CD8-positive, alpha-beta memory T cell (primary cell): Measurements from ENCODE around the gene MID1IP1. TPM values are rescaled to one million over a fixed set of nuclear protein-coding genes. Genes with fewer than 3 reads are reported as not detected.

Experiments used
- CTCF ChIA-PET: fragments of 350-600 bp; sonication (Branson Sonifier 250); formaldehyde crosslinking; loops from one replicate; lab custom pipeline; 2021; ENCODE audit warnings: antibody characterized with exemption; lab: Charles Lee
- POLR2A ChIA-PET: fragments of 350-600 bp; sonication (Branson Sonifier 250); formaldehyde crosslinking; loops from one replicate; lab custom pipeline; 2021; ENCODE audit warnings: antibody characterized with exemption; lab: Charles Lee
- DNase-seq, 5 donors: peaks; one replicate each; pipeline versions ENCODE4 v3.0.0 to v3.0.0-alpha.2; 2020 to 2022; ENCODE audit warnings: mixed read lengths in 1 of 5
- H3K27ac ChIP-seq: one replicate; pipeline ENCODE4 v1.7.0; 2013; ENCODE audit warnings: low read depth, mild to moderate bottlenecking, low read length, moderate library complexity
- H3K27me3 ChIP-seq: 2 replicates; pipeline ENCODE4 v1.7.0; 2013; ENCODE audit warnings: low read length, mild to moderate bottlenecking; ENCODE audit not compliant: insufficient read depth, poor library complexity, severe bottlenecking
- H3K36me3 ChIP-seq: 2 replicates; pipeline ENCODE4 v1.7.0; 2013; ENCODE audit warnings: mild to moderate bottlenecking, low read length, moderate library complexity; ENCODE audit not compliant: insufficient read depth
- H3K4me1 ChIP-seq: 2 replicates; pipeline ENCODE4 v1.7.0; 2013; ENCODE audit warnings: mild to moderate bottlenecking, low read length, moderate library complexity; ENCODE audit not compliant: insufficient read depth
- H3K4me3 ChIP-seq: 2 replicates; pipeline ENCODE4 v1.7.0; 2013; ENCODE audit warnings: mild to moderate bottlenecking, low read length
- H3K9me3 ChIP-seq: 2 replicates; pipeline ENCODE4 v1.7.0; 2013; ENCODE audit warnings: mild to moderate bottlenecking, low read length
- H3K27ac Mint-ChIP-seq, 8 donors: one replicate each; pipeline ENCODE4 v1.8.0; 2020 to 2021; ENCODE audit warnings: mixed read lengths in 8 of 8, mild to moderate bottlenecking in 6 of 8, inconsistent platforms in 3 of 8, moderate library complexity in 3 of 8
- H3K27me3 Mint-ChIP-seq, 2 donors: one replicate each; pipeline ENCODE4 v1.8.0; 2020 to 2021; ENCODE audit warnings: mixed read lengths in 2 of 2, mild to moderate bottlenecking in 1 of 2, moderate library complexity in 1 of 2
- H3K36me3 Mint-ChIP-seq, 3 donors: one replicate each; pipeline ENCODE4 v1.8.0; 2020 to 2021; ENCODE audit warnings: mixed read lengths in 3 of 3, inconsistent platforms in 1 of 3, mild to moderate bottlenecking in 1 of 3
- H3K4me1 Mint-ChIP-seq, 3 donors: one replicate each; pipeline ENCODE4 v1.8.0; 2020 to 2021; ENCODE audit warnings: mixed read lengths in 3 of 3, inconsistent platforms in 1 of 3, mild to moderate bottlenecking in 1 of 3
- H3K4me3 Mint-ChIP-seq, 7 donors: one replicate each; pipeline ENCODE4 v1.8.0; 2020 to 2021; ENCODE audit warnings: mixed read lengths in 7 of 7, mild to moderate bottlenecking in 6 of 7, moderate library complexity in 4 of 7, inconsistent platforms in 2 of 7
- H3K9me3 Mint-ChIP-seq, 5 donors: one replicate each; pipeline ENCODE4 v1.8.0; 2020 to 2022; ENCODE audit warnings: mixed read lengths in 5 of 5, mild to moderate bottlenecking in 3 of 5, moderate library complexity in 2 of 5, inconsistent platforms in 1 of 5
- polyA plus RNA-seq: library from polyadenylated mRNA; unstranded; fragments of 300-500 nt; fragmentation: Illumina TruSeq; gene quantifications from one replicate; pipeline ENCODE4 v1.2.3, GENCODE V29; 2021
- total RNA-seq, 2 experiments: library from RNA; stranded (reverse); gene quantifications; one replicate each; pipeline ENCODE4 v1.2.3, GENCODE V29; 2021

The MID1IP1 gene, protein sequence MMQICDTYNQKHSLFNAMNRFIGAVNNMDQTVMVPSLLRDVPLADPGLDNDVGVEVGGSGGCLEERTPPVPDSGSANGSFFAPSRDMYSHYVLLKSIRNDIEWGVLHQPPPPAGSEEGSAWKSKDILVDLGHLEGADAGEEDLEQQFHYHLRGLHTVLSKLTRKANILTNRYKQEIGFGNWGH
- total RNA-seq = 10 to 100 TPM; 69.9 to 73.6 TPM
- 20.8 TPM for polyA plus RNA-seq

DNA sequence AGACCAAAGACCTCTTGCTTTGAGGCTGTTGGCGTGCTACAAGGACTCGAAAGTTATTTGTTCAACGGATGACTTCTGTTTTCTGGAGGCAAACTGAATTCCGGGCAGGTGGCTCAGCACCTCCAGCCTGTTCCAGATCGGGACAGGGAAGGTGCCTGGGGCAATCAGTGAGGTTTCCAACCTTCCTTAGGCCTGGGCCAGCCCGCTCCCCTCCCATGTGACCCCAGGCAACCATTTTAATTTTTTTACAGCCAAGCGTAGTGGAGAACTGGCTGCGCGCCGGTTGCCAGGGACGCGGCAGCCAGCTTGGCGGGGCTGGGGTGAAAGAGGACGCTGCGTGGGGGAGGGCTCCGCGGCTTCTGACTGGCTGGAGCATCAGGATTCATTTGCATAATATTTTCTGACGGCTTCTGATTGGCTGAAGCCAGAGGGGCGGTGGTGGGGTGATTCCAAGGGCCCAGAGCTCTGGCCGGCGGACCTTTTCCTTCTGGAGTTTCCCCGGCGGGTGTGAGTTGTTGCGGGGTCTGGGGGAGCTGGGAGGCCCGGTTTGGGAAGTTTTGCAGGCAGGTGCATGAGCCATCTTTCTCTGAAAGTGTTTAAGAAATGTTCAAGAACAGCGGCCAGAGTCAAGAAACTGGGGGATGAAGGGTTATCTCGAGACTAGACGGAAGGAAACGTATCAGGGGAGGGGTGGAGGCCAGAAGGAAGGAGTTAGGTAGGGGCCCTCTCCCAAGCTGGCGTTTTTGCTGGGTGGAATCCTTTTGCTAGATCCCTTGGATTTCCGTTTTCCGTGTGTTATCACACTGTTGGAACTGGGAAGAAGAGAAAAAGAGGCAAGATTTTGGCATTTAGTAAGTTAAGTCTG is at the start of gene MID1IP1:
MID1IP1 (plus strand) TSS at position 479 of the 865 bp plus-strand sequence. CDS start 3,488 bp downstream, outside the sequence.
- H3K27ac ChIP-seq = peak within 1 kb of the TSS; percentile 70
- no peaks in the 10 kb centered on the region for H3K9me3 Mint-ChIP-seq
- POLR2A ChIA-PET = no interaction called here
- peak within 1 kb of the TSS; percentile 85 to 95 (median 87) for H3K4me3 Mint-ChIP-seq
- H3K36me3 ChIP-seq = no peaks in the 10 kb centered on the region
- peaks cover 0 to 12% of the 10 kb centered on the region in 2 donors for H3K27me3 Mint-ChIP-seq
- no peaks in the 10 kb centered on the region for H3K9me3 ChIP-seq
- peaks cover 0 to 21% (median 0%) of the 10 kb centered on the region in 3 donors for H3K36me3 Mint-ChIP-seq
- H3K4me1 Mint-ChIP-seq = peaks cover 12 to 21% (median 16%) of the 10 kb centered on the region in 3 donors
- peak within 1 kb of the TSS; percentile 72 for H3K4me3 ChIP-seq
- H3K27ac Mint-ChIP-seq = peak within 1 kb of the TSS; percentile 78 to 97 (median 91)
- H3K27me3 ChIP-seq = no peaks in the 10 kb centered on the region
- CTCF ChIA-PET = interaction anchor here (1.1 to 1.9 kb wide), 2 partner anchors 9 to 183 kb away, joined by 3 to 9 read pairs; no protein-coding TSS in a partner anchor
- DNase-seq = peak; percentile 35 to 85 (median 68)
- no peaks in the 10 kb centered on the region for H3K4me1 ChIP-seq

DNA sequence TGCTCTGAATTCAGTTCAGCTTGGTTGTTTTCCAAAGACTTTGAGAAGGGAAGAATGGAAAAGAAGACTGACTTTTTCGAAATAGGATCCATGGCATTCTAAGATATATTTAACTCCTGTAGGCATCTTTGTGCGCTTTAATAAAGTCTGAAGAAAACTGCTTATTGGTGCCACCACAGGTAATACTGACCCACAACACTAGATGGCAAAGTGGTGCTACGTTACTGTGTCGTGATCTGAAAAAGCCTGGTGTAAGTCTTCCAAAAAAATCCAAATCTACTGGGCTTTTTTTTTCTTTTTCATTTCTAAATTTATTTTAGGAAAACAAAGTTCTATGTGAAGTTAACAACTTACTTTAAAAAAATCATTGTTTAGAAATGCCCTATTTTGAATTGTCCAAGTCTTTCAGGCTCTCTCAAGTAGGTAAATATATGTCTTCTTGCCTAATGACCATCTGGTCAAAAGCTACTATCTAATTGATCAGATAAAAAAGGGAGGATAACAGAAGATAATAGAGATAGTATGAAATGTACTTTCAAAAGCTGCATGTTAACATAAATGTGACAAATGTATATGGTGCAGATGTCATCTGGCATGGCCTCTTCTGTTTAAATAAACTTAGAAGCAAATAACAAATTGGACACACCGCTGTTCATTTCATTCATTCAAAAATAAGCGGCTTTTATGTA is 47.0 kb upstream of the MID1IP1 start:
- no peaks in the 10 kb centered on the region for H3K4me1 Mint-ChIP-seq
- no peaks in the 10 kb centered on the region for H3K9me3 ChIP-seq
- no peak overlapping the region for H3K27ac Mint-ChIP-seq
- H3K4me1 ChIP-seq = no peaks in the 10 kb centered on the region
- no peak overlapping the region for H3K27ac ChIP-seq
- peaks cover 0 to 2% (median 0%) of the 10 kb centered on the region in 5 donors for H3K9me3 Mint-ChIP-seq
- H3K4me3 ChIP-seq = no peak overlapping the region
- ChIA-PET CTCF (interaction anchor here (0.7 to 1.2 kb wide), 3 partner anchors 12 to 487 kb away, joined by 3 read pairs; no protein-coding TSS in a partner anchor), POLR2A (no interaction called here)
- H3K36me3 ChIP-seq = no peaks in the 10 kb centered on the region
- peak in 2 of 5 donors; percentile 5 to 22 for DNase-seq
- no peaks in the 10 kb centered on the region for H3K36me3 Mint-ChIP-seq
- H3K27me3 ChIP-seq = no peaks in the 10 kb centered on the region
- no peak overlapping the region for H3K4me3 Mint-ChIP-seq
- H3K27me3 Mint-ChIP-seq = peaks cover 2 to 3% of the 10 kb centered on the region in 2 donors

DNA sequence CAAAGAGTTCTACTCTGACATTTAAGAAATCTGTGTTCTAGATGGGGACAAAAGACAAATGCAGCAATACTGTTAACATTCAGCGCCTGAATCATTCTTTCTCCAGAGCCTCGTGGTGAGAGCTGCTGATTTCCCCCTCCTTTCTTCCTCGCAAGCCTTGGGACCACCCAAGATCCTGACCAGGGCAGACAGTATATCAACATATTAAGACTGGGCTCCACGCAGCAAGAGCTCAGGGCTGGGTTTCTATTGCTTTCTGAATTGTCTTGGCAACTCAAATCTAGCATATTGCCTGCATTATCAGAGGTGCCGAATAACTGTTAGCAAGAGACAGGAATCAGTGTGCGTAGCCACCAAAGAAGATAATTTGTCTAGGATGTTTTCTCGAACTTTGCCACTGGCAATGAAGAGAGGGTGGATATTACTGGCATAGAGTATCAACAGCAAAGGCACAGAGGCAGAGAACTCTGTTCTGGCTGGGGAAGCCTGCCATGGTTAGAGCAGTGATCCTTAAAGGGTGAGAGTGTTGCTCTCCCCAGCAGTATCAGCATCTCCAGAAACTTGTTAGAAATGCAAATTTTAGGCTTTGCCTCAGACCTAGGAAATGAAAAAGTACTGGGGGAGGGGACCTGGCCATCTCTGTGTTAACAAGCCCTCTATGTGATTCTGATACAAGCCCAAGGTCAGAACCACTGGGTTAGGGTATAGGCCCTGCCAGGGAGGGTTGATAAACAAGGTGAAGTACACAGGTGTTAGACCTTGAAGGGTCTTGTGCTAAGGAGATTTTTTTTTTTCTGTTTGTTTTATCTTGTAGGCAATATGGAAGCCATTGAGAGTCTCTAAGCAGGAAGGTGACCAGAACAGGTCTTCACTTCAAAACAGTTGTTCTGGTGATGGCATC is 46.2 kb upstream of the MID1IP1 start:
- no peak overlapping the region for H3K4me3 Mint-ChIP-seq
- ChIA-PET CTCF (interaction anchor here (0.7 to 1.2 kb wide), 3 partner anchors 236 to 486 kb away, joined by 3 read pairs; no protein-coding TSS in a partner anchor), POLR2A (no interaction called here)
- H3K4me1 Mint-ChIP-seq = no peaks in the 10 kb centered on the region
- H3K36me3 Mint-ChIP-seq = no peaks in the 10 kb centered on the region
- H3K4me1 ChIP-seq = no peaks in the 10 kb centered on the region
- no peak overlapping the region for H3K27ac ChIP-seq
- H3K9me3 Mint-ChIP-seq = peaks cover 0 to 2% (median 0%) of the 10 kb centered on the region in 5 donors
- no peak for DNase-seq
- no peaks in the 10 kb centered on the region for H3K9me3 ChIP-seq
- no peak overlapping the region for H3K4me3 ChIP-seq
- peaks cover 2 to 7% of the 10 kb centered on the region in 2 donors for H3K27me3 Mint-ChIP-seq
- H3K27me3 ChIP-seq = no peaks in the 10 kb centered on the region
- no peak overlapping the region for H3K27ac Mint-ChIP-seq
- H3K36me3 ChIP-seq = no peaks in the 10 kb centered on the region

DNA sequence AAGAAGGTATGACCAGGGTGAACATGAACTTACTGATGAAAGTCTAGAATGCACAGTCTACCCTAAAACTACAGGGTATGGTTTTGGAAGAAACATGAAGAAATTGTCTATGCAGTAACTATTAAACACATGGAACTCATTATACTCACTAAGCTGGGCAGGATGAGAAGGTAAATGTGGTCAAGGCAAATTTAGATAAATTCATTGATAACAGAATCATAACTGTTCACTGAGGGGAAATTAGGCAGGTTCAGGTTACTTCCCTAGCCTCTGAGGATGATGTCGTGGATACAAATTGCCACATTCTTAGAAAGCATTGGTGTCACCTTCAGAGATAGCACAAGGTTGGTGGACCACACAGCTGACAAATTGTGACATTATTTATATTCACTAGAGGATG is 40.4 kb upstream of the MID1IP1 start:
- Histone ChIP-seq H3K36me3 (no peaks in the 10 kb centered on the region), H3K4me1 (no peaks in the 10 kb centered on the region), H3K27me3 (no peaks in the 10 kb centered on the region), H3K9me3 (no peaks in the 10 kb centered on the region), H3K27ac (no peak overlapping the region), H3K4me3 (no peak overlapping the region)
- Mint-ChIP-seq H3K36me3 (no peaks in the 10 kb centered on the region), H3K27me3 (peaks cover 5 to 11% of the 10 kb centered on the region in 2 donors), H3K4me3 (no peak overlapping the region), H3K4me1 (no peaks in the 10 kb centered on the region), H3K27ac (no peak overlapping the region), H3K9me3 (no peaks in the 10 kb centered on the region)
- DNase-seq = no peak
- POLR2A ChIA-PET = no interaction called here
- CTCF ChIA-PET = no interaction called here

DNA sequence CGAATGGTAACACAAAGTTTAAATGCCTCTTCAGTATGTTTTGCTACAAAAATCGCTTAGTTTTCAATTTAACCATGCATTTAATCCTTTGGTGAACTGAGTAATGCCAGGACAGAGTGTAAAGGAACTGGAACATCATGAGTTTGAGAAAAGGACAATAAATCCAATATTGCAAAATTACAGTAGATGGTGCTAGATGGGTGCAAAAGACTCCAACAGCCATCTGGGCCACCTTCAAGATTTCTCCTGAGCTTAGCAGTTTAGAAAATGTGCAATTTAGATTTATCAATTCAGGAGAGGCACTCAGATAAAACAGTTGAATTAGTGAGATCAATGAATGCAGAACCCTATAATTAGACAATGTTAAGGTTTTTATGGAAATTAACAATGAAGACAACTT is 33.2 kb upstream of the MID1IP1 start:
- Histone ChIP-seq H3K36me3 (no peaks in the 10 kb centered on the region), H3K9me3 (no peaks in the 10 kb centered on the region), H3K27me3 (no peaks in the 10 kb centered on the region), H3K4me1 (no peaks in the 10 kb centered on the region), H3K4me3 (no peak overlapping the region), H3K27ac (no peak overlapping the region)
- POLR2A ChIA-PET = no interaction called here
- no peaks in the 10 kb centered on the region for H3K36me3 Mint-ChIP-seq
- peaks cover 0 to 1% of the 10 kb centered on the region in 2 donors for H3K27me3 Mint-ChIP-seq
- CTCF ChIA-PET = interaction anchor here (0.8 to 3.4 kb wide), 11 partner anchors 14 to 383 kb away, joined by 3 to 19 read pairs (median 3); no protein-coding TSS in a partner anchor
- H3K9me3 Mint-ChIP-seq = no peaks in the 10 kb centered on the region
- no peaks in the 10 kb centered on the region for H3K4me1 Mint-ChIP-seq
- H3K27ac Mint-ChIP-seq = no peak overlapping the region
- peak in 2 of 5 donors; percentile 1 to 7 for DNase-seq
- H3K4me3 Mint-ChIP-seq = no peak overlapping the region

DNA sequence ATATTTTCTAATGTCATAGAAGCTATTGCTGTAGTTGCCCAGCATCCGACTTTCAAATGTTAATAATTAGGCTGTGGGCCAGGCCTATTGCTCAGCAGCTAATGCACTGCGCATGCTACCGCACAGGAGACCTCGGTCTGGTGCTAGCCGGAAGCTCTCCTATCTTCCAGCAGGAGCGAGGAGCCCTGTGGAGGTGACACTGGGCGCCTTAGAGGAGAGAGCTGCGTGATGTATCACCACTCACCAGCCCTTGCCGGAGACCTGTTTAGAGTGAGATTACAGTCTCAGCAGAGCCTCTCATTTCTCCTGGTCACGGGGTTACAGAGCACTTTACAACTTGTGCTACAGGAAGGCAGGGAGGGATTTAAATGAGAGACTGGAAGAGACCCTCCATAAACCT is 31.1 kb upstream of the MID1IP1 start:
- CTCF ChIA-PET = no interaction called here
- H3K27ac Mint-ChIP-seq = no peak overlapping the region
- no peak overlapping the region for H3K4me3 Mint-ChIP-seq
- Histone ChIP-seq H3K9me3 (no peaks in the 10 kb centered on the region), H3K4me1 (no peaks in the 10 kb centered on the region), H3K36me3 (no peaks in the 10 kb centered on the region), H3K27ac (no peak overlapping the region), H3K4me3 (no peak overlapping the region), H3K27me3 (no peaks in the 10 kb centered on the region)
- DNase-seq = no peak
- peaks cover 0 to 1% of the 10 kb centered on the region in 2 donors for H3K27me3 Mint-ChIP-seq
- POLR2A ChIA-PET = no interaction called here
- H3K9me3 Mint-ChIP-seq = no peaks in the 10 kb centered on the region
- no peaks in the 10 kb centered on the region for H3K4me1 Mint-ChIP-seq
- no peaks in the 10 kb centered on the region for H3K36me3 Mint-ChIP-seq

DNA sequence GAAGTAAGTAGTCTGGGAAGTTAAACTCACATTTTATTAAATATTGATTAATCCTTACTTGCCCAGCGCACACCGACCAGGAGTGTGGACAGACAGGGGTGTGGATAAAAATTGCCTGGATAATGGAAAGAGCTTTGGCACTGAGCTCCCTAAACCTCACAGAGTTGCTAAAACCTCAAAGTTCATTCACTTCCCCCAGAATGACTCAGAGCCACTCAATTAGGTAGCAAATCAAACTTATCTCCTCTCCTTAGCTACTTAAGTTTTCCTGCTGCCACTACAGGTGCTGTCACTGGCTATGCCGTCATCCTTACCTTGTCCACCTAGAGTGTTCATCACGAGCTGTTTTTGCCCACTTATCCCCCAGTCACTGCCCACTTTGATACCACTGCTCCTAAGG is 27.0 kb upstream of the MID1IP1 start:
- Mint-ChIP-seq H3K9me3 (peaks cover 0 to 1% (median 0%) of the 10 kb centered on the region in 5 donors), H3K4me3 (no peak overlapping the region), H3K27ac (no peak overlapping the region), H3K27me3 (peaks cover 1 to 3% of the 10 kb centered on the region in 2 donors), H3K36me3 (no peaks in the 10 kb centered on the region), H3K4me1 (no peaks in the 10 kb centered on the region)
- Histone ChIP-seq H3K27me3 (no peaks in the 10 kb centered on the region), H3K9me3 (no peaks in the 10 kb centered on the region), H3K27ac (no peak overlapping the region), H3K4me3 (no peak overlapping the region), H3K36me3 (no peaks in the 10 kb centered on the region), H3K4me1 (no peaks in the 10 kb centered on the region)
- DNase-seq = no peak
- ChIA-PET POLR2A (no interaction called here), CTCF (no interaction called here)
